GM12878 (cell line): ENCODE data around the gene ZC3H11A. TPM values are rescaled to one million over a fixed set of nuclear protein-coding genes. Genes with fewer than 3 reads are reported as not detected.

ENCODE experiments used
- ATAC-seq: fragments of 200-7000 bp; cut with Tn5 transposase; 3 replicates; pipeline ENCODE4 v1.9.1; 2020; ENCODE audit warnings: mild to moderate bottlenecking, moderate library complexity
- BruUV-seq: library from RNA; stranded (reverse); fragments of 400-500 nt; replicated peaks from 2 replicates; lab custom pipeline; 2021; lab: Mats Ljungman, UMichigan
- CTCF ChIA-PET: fragments of 300-600 bp; sonication (Branson Sonifier 250); formaldehyde crosslinking; extraction: SDS; loops from one replicate; lab custom pipeline; 2021; ENCODE audit warnings: inconsistent platforms; lab: Yijun Ruan, JAX
- POLR2A ChIA-PET: fragments of 350-600 bp; formaldehyde crosslinking; extraction: SDS; loops from one replicate; lab custom pipeline; 2021; ENCODE audit warnings: inconsistent platforms; lab: Charles Lee
- RAD21 ChIA-PET: fragments of 300-600 bp; sonication (Branson Sonifier 250); formaldehyde crosslinking; loops from one replicate; lab custom pipeline; 2023; ENCODE audit warnings: antibody characterized with exemption; ENCODE audit not compliant: unreplicated experiment; lab: Charles Lee
- SMC1A ChIA-PET: fragments of 300-600 bp; sonication (Branson Sonifier 250); formaldehyde crosslinking; loops from one replicate; lab custom pipeline; 2023; ENCODE audit not compliant: unreplicated experiment, uncharacterized antibody; lab: Charles Lee
- DNase-seq: peaks from one replicate; pipeline ENCODE4 v3.0.0-alpha.2; 2011; ENCODE audit warnings: low read depth, low spot score
- FAIRE-seq: peaks from 3 replicates; lab custom pipeline; 2011; peaks lifted over from hg19 to GRCh38; lab: Jason Lieb, UNC
- H2AFZ ChIP-seq: 2 replicates; pipeline ENCODE4 v1.6.0; 2011; ENCODE audit warnings: low read depth, low read length, control low read depth; ENCODE audit not compliant: control insufficient read depth
- H3K27ac ChIP-seq: 2 replicates; pipeline ENCODE4 v1.5.1; 2011; ENCODE audit warnings: control low read depth; ENCODE audit not compliant: control insufficient read depth, insufficient read depth
- H3K27me3 ChIP-seq, 2 experiments: replicated peaks in 1 of 2; 2 replicates each; pipeline versions ENCODE4 v1.6.0 to v1.6.1; 2011; ENCODE audit warnings: low read length in 1 of 2; ENCODE audit not compliant: control insufficient read depth in 2 of 2, insufficient read depth in 2 of 2
- H3K36me3 ChIP-seq, 2 experiments: 2 replicates each; pipeline ENCODE4 v1.5.1; 2011; ENCODE audit warnings: low read length in 1 of 2; ENCODE audit not compliant: control insufficient read depth in 2 of 2, insufficient read depth in 2 of 2
- H3K4me1 ChIP-seq: 2 replicates; pipeline ENCODE4 v1.6.1; 2011; ENCODE audit warnings: mild to moderate bottlenecking, low read length, moderate library complexity, mixed read lengths; ENCODE audit not compliant: control insufficient read depth, insufficient read depth
- H3K4me2 ChIP-seq: 2 replicates; pipeline ENCODE4 v1.6.0; 2011; ENCODE audit warnings: control low read depth; ENCODE audit not compliant: control insufficient read depth, insufficient read depth
- H3K4me3 ChIP-seq: fragments of 200-600 bp; sonication (generic); 2 replicates; pipeline ENCODE4 v1.5.1; 2016
- H3K79me2 ChIP-seq: 2 replicates; pipeline ENCODE4 v1.6.0; 2011; ENCODE audit warnings: low read length; ENCODE audit not compliant: control insufficient read depth, insufficient read depth
- H3K9ac ChIP-seq: 2 replicates; pipeline ENCODE4 v1.8.0; 2011; ENCODE audit warnings: low read length, control low read depth, mixed read lengths; ENCODE audit not compliant: control insufficient read depth, insufficient read depth
- H3K9me3 ChIP-seq: replicated peaks from 3 replicates; pipeline ENCODE4 v1.5.1; 2011; ENCODE audit warnings: mild to moderate bottlenecking, low read length; ENCODE audit not compliant: control insufficient read depth, insufficient read depth
- H4K20me1 ChIP-seq: 2 replicates; pipeline ENCODE4 v1.6.0; 2011; ENCODE audit not compliant: control insufficient read depth, insufficient read depth
- BHLHE40 ChIP-seq, 2 experiments: fragments of 450-650 bp in 1 of 2; IDR thresholded peaks; 2 replicates each; pipeline ENCODE4 v1.6.1; 2011 to 2017; ENCODE audit warnings: low read depth in 2 of 2, borderline replicate concordance in 1 of 2, improper control_type of control experiment in 1 of 2, low read length in 1 of 2, mild to moderate bottlenecking in 1 of 2
- BRCA1 ChIP-seq: IDR thresholded peaks from 2 replicates; pipeline ENCODE4 v1.6.1; 2011; ENCODE audit warnings: low read depth, low read length, improper control_type of control experiment
- CREB1 ChIP-seq: IDR thresholded peaks from 2 replicates; pipeline ENCODE4 v1.6.1; 2012; ENCODE audit warnings: low read depth, mild to moderate bottlenecking, inconsistent platforms
- E2F4 ChIP-seq: IDR thresholded peaks from 2 replicates; pipeline ENCODE4 v1.6.1; 2012; ENCODE audit warnings: low read depth, low read length, improper control_type of control experiment
- IRF4 ChIP-seq: IDR thresholded peaks from 2 replicates; pipeline ENCODE4 v1.6.1; 2011; ENCODE audit warnings: low read depth, low read length
- JUNB ChIP-seq: IDR thresholded peaks from 2 replicates; pipeline ENCODE4 v1.6.1; 2016; ENCODE audit warnings: antibody characterized with exemption, mild to moderate bottlenecking
- MXI1 ChIP-seq: fragments of 150-350 bp; IDR thresholded peaks from 2 replicates; pipeline ENCODE4 v1.6.1; 2011; ENCODE audit warnings: low read depth, mild to moderate bottlenecking, inconsistent platforms, low read length, improper control_type of control experiment
- NFIC ChIP-seq: IDR thresholded peaks from 2 replicates; pipeline ENCODE4 v1.6.1; 2012; ENCODE audit warnings: low read depth, mild to moderate bottlenecking, inconsistent platforms, low read length, moderate library complexity
- NFXL1 ChIP-seq: fragments of 450-650 bp; IDR thresholded peaks from 2 replicates; pipeline ENCODE4 v1.6.1; 2017; ENCODE audit warnings: antibody characterized with exemption, mild to moderate bottlenecking, borderline replicate concordance
- NR2C2 ChIP-seq: IDR thresholded peaks from 2 replicates; pipeline ENCODE4 v1.6.1; 2011; ENCODE audit warnings: borderline replicate concordance, low read depth; ENCODE audit not compliant: control insufficient read depth, insufficient read length
- PAX5 ChIP-seq: IDR thresholded peaks from 2 replicates; pipeline ENCODE4 v1.6.1; 2011; ENCODE audit warnings: low read depth, low read length, borderline replicate concordance
- PAX8 ChIP-seq: fragments of 450-650 bp; IDR thresholded peaks from 2 replicates; pipeline ENCODE4 v1.6.1; 2017; ENCODE audit warnings: mild to moderate bottlenecking, moderate library complexity
- POLR2AphosphoS2 ChIP-seq: IDR thresholded peaks from 2 replicates; pipeline ENCODE4 v1.6.1; 2011; ENCODE audit warnings: low read depth, mild to moderate bottlenecking, low read length, improper control_type of control experiment, moderate library complexity
- SIN3A ChIP-seq: IDR thresholded peaks from 2 replicates; pipeline ENCODE4 v1.6.1; 2012; ENCODE audit warnings: low read depth, low read length, improper control_type of control experiment
- SPI1 ChIP-seq: IDR thresholded peaks from 2 replicates; pipeline ENCODE4 v1.6.1; 2011; ENCODE audit warnings: low read depth, mild to moderate bottlenecking, low read length, moderate library complexity, borderline replicate concordance; ENCODE audit not compliant: insufficient read depth
- YY1 ChIP-seq: IDR thresholded peaks from 2 replicates; pipeline ENCODE4 v1.6.1; 2011; ENCODE audit warnings: low read depth, mild to moderate bottlenecking, low read length
- ZNF687 ChIP-seq: fragments of 450-650 bp; IDR thresholded peaks from 2 replicates; pipeline ENCODE4 v1.6.1; 2017; ENCODE audit warnings: mild to moderate bottlenecking, moderate library complexity
- WGBS: methylation state at CpG from one replicate; pipeline ENCODE4 v1.1.6; 2016; ENCODE audit warnings: low lambda C conversion rate; ENCODE audit not compliant: insufficient replicate concordance, insufficient coverage; ENCODE audit errors: missing lambda C conversion rate; 5-methylcytosine and 5-hydroxymethylcytosine counted together
- in situ Hi-C: fragments of 300-500 bp; cut with MboI; formaldehyde crosslinking; loops from 9 replicates; pipeline ENCODE4 v1.14.3; 2018; ENCODE audit warnings: mixed read lengths
- intact Hi-C: fragments of 100-400 bp; cut with micrococcal nuclease; formaldehyde crosslinking; loops from one replicate; pipeline ENCODE4 v1.14.2; 2022; ENCODE audit not compliant: unreplicated experiment
- polyA plus RNA-seq, 11 experiments: library from polyadenylated mRNA; depleted of rRNA in 4 of 11; unstranded in 6 of 11; stranded (reverse) in 5 of 11; fragments of >200 nt; fragmentation: Nextera tagmentation in 4 of 11; fragmentation: Illumina TruSeq in 1 of 11; extraction: Ambion mirVana in 4 of 11; extraction: Trizol in 1 of 11; gene quantifications; 1 replicate in 1 of 11; 2 replicates in 10 of 11; pipeline versions ENCODE4 v1.2.1 to v1.2.3, GENCODE V29; 2011 to 2016; ENCODE audit warnings: inconsistent platforms in 2 of 11, missing spikeins in 2 of 11, low read depth in 1 of 11
- total RNA-seq, 4 experiments: library from RNA; depleted of rRNA in 3 of 4; stranded (reverse); fragments of >200 nt in 3 of 4; fragmentation: Illumina TruSeq in 1 of 4; extraction: Trizol in 1 of 4; gene quantifications; 2 replicates each; pipeline versions ENCODE4 v1.2.1 to v1.2.3, GENCODE V29; 2013 to 2021
- TF ChIP-seq, protein P1 (sequence below): fragments of 150-350 bp; IDR thresholded peaks from 2 replicates; pipeline ENCODE4 v1.6.1; 2016; ENCODE audit warnings: low read depth, low read length

ZC3H11A gene
- total and polyA plus RNA-seq, 10 of the 15 experiments (the other 5 are each of a cell fraction or from before 2014, with no cell fraction given) = 21.1 to 123 (median 60.8) TPM

- POLR2A ChIA-PET = interaction anchor here (0.6 kb wide), 2 partner anchors 171 to 498 kb away, joined by 3 to 6 read pairs; no protein-coding TSS in a partner anchor
- Histone ChIP-seq H3K9ac (no peak overlapping the region), H3K4me2 (no peak overlapping the region), H3K27me3 (no peaks in the 10 kb centered on the region), H3K27ac (no peak overlapping the region), H3K4me3 (no peak overlapping the region), H4K20me1 (no peaks in the 10 kb centered on the region), H3K9me3 (no peaks in the 10 kb centered on the region), H3K79me2 (peaks cover 20% of the 10 kb centered on the region), H2AFZ (no peak overlapping the region), H3K36me3 (0 out of 4 replicates have a peak, but pooled peaks cover 0 to 3% of the 10 kb centered on the region in 2 experiments), H3K4me1 (peaks cover 4% of the 10 kb centered on the region; the same call in 1 of the 2 replicates)
- DNase-seq = no peak
- in situ Hi-C loops = no loop called here
- no TSS peak for BruUV-seq
- no peak for FAIRE-seq
- SMC1A ChIA-PET = no interaction called here
- no peak for ATAC-seq
- CTCF ChIA-PET = no interaction called here
- 69% methylated on average over 2 of the region's 2 CpGs for WGBS
- intact Hi-C loops = no loop called here
- RAD21 ChIA-PET = interaction anchor here (0.6 kb wide), 1 partner anchor 131 kb away, joined by 4 read pairs; no protein-coding TSS in a partner anchor
- TF ChIP-seq ZNF687 = no peak
- no peak for TF ChIP-seq NFXL1
- TF ChIP-seq, protein P1, sequence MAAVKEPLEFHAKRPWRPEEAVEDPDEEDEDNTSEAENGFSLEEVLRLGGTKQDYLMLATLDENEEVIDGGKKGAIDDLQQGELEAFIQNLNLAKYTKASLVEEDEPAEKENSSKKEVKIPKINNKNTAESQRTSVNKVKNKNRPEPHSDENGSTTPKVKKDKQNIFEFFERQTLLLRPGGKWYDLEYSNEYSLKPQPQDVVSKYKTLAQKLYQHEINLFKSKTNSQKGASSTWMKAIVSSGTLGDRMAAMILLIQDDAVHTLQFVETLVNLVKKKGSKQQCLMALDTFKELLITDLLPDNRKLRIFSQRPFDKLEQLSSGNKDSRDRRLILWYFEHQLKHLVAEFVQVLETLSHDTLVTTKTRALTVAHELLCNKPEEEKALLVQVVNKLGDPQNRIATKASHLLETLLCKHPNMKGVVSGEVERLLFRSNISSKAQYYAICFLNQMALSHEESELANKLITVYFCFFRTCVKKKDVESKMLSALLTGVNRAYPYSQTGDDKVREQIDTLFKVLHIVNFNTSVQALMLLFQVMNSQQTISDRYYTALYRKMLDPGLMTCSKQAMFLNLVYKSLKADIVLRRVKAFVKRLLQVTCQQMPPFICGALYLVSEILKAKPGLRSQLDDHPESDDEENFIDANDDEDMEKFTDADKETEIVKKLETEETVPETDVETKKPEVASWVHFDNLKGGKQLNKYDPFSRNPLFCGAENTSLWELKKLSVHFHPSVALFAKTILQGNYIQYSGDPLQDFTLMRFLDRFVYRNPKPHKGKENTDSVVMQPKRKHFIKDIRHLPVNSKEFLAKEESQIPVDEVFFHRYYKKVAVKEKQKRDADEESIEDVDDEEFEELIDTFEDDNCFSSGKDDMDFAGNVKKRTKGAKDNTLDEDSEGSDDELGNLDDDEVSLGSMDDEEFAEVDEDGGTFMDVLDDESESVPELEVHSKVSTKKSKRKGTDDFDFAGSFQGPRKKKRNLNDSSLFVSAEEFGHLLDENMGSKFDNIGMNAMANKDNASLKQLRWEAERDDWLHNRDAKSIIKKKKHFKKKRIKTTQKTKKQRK = no peak
- TF ChIP-seq JUNB = no peak
- no peak for TF ChIP-seq BRCA1
- no peak for TF ChIP-seq NR2C2
- no peak for TF ChIP-seq PAX8
- no peak for TF ChIP-seq SPI1
- TF ChIP-seq SIN3A = no peak
- no peak for TF ChIP-seq E2F4
- no peak for TF ChIP-seq MXI1
- no peak for TF ChIP-seq CREB1
- TF ChIP-seq BHLHE40 (IDR thresholded peaks at IDR 0.05; ENCODE audit: borderline replicate concordance in 1 of 2, low read depth in 2 of 2, low read length in 1 of 2) = no peak
- TF ChIP-seq POLR2AphosphoS2 = no peak
- TF ChIP-seq YY1 = no peak
- no peak for TF ChIP-seq NFIC
- TF ChIP-seq PAX5 = no peak
- TF ChIP-seq IRF4 = no peak
Measured at GRCh38 chr1:203792486-203792885, 2.9 kb upstream of the ZC3H11A start.
